Muscle of leg (tissue), 16 donors: ENCODE measurements around the gene OR52E1. TPM values are rescaled to one million over a fixed set of nuclear protein-coding genes. Genes with fewer than 3 reads are reported as not detected.

ENCODE experiments used
- DNase-seq: peaks from one replicate; pipeline ENCODE4 v3.0.0; 2013
- H3K27ac ChIP-seq: one replicate; pipeline ENCODE4 v1.5.1; 2013; ENCODE audit warnings: mild to moderate bottlenecking, low read length, control low read depth
- H3K27me3 ChIP-seq: one replicate; pipeline ENCODE4 v1.6.1; 2013; ENCODE audit warnings: low read length; ENCODE audit not compliant: control insufficient read depth, insufficient read depth
- H3K36me3 ChIP-seq: one replicate; pipeline ENCODE4 v1.6.1; 2013; ENCODE audit warnings: low read length; ENCODE audit not compliant: control insufficient read depth, insufficient read depth
- H3K4me1 ChIP-seq: one replicate; pipeline ENCODE4 v1.6.1; 2013; ENCODE audit warnings: low read length; ENCODE audit not compliant: control insufficient read depth, insufficient read depth
- H3K4me3 ChIP-seq: one replicate; pipeline ENCODE4 v1.5.1; 2013; ENCODE audit warnings: low read length, control low read depth
- H3K9me3 ChIP-seq: replicated peaks from 2 replicates; pipeline ENCODE4 v1.6.1; 2013; ENCODE audit warnings: low read depth, low read length; ENCODE audit not compliant: control insufficient read depth
- WGBS: methylation state at CpG from one replicate; pipeline ENCODE4 v1.1.5; 2013; ENCODE audit warnings: missing lambda C conversion rate; ENCODE audit not compliant: insufficient coverage; 5-methylcytosine and 5-hydroxymethylcytosine counted together
- long read RNA-seq, 11 donors: transcript quantifications; one replicate each; lab custom pipeline, GENCODE V29; 2026
- polyA plus RNA-seq, 8 donors: library from polyadenylated mRNA; unstranded; fragments of 120-200 nt; gene quantifications; one replicate each; pipeline versions ENCODE4 v1.2.1 to v1.2.3, GENCODE V29; 2013; ENCODE audit warnings: inconsistent platforms in 1 of 8, low replicate concordance in 1 of 8; ENCODE audit not compliant: insufficient read length in 8 of 8, insufficient read depth in 1 of 8
- total RNA-seq: library from RNA; stranded (reverse); fragments of 120-200 nt; gene quantifications from one replicate; pipeline ENCODE4 v1.2.4, GENCODE V29; 2013

The OR52E1 gene
- total RNA-seq: not detected
- polyA plus RNA-seq: not detected
- long read RNA-seq, donor 1: 0 reads
- long read RNA-seq, donor 2: 0 reads
- long read RNA-seq, donor 3: 0 reads
- long read RNA-seq, donor 4: 0 reads
- long read RNA-seq, donor 5: 0 reads
- long read RNA-seq, donor 6: 0 reads
- long read RNA-seq, donor 7: 0 reads
- long read RNA-seq, donor 8: 0 reads
- long read RNA-seq, donor 9: 0 reads
- long read RNA-seq, donor 10: 0 reads
- long read RNA-seq, donor 11: 0 reads

DNA sequence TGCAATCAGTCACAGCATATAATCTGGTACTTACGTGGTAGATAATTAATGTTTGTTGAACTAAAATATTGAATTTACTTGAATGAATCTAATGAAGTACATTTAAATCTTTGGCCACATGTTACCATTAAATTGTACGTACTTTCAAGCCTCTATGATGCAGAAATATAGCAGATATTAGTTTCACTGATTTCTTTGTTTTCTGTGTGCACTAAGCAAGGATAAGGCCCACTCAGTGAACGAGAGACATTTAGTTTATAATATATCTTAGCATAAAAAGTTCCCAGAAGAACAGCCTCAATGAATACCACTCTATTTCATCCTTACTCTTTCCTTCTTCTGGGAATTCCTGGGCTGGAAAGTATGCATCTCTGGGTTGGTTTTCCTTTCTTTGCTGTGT, at the start of gene OR52E1:
Gene OR52E1 (plus strand): TSS at position 301 of the 400 bp plus-strand sequence.
- Histone ChIP-seq H3K36me3 (no peaks in the 10 kb centered on the region), H3K27me3 (no peaks in the 10 kb centered on the region), H3K27ac (no peak within 1 kb of the TSS), H3K4me3 (no peak within 1 kb of the TSS), H3K4me1 (no peaks in the 10 kb centered on the region), H3K9me3 (no peaks in the 10 kb centered on the region)
- no peak for DNase-seq
- WGBS: no CpG with 5 or more reads among the region's 3 CpGs

DNA sequence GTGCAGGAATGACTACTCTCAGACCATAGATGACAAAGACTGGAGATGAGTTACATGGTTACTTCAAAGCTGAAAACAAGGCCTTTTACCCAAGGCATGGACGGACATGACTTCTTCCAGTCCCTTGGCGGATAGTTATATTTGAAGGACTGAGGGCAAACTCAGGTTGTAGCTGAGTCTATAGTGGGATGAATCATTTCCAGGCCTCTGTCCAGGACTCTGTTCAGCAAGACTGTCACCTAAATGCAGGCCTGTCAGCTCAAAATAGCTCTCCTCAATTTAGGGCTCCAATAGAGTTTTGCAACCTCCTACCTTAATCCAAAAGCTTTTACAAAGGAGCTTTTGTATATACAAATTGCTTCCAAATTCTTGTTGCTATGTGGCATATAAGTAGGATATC, 47.4 kb upstream of the OR52E1 start:
- no peak for DNase-seq
- 67% methylated on average over 1 of the region's 2 CpGs for WGBS
- Histone ChIP-seq H3K27ac (no peak overlapping the region), H3K4me1 (no peaks in the 10 kb centered on the region), H3K36me3 (no peaks in the 10 kb centered on the region), H3K27me3 (no peaks in the 10 kb centered on the region), H3K4me3 (no peak overlapping the region), H3K9me3 (peaks cover 13% of the 10 kb centered on the region)

DNA sequence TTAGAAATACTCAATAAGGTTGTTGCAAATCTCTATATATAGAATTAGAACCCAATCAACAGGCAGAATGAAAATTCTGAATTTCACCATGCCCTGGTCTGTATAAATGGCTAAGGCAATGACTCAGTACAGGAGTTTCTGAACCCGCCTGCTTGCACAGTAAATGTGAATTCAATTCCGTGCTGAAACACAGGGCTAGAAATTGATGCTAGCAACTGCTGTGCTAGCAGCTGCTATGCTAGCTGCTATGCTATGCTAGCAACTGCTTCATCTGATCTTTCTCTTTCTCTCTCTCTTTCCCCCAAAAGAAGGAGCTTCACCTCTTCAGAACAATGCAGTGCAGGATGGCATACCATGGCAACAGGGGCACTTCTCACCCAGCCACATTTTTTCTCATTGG, 32.7 kb upstream of the OR52E1 start:
- H3K27ac ChIP-seq: no peak overlapping the region
- H3K4me3 ChIP-seq: no peak overlapping the region
- 60% methylated on average over 2 of the region's 2 CpGs for WGBS
- H3K27me3 ChIP-seq: no peaks in the 10 kb centered on the region
- no peaks in the 10 kb centered on the region for H3K4me1 ChIP-seq
- H3K9me3 ChIP-seq: no peaks in the 10 kb centered on the region
- DNase-seq: peak; percentile 4
- H3K36me3 ChIP-seq: no peaks in the 10 kb centered on the region

DNA sequence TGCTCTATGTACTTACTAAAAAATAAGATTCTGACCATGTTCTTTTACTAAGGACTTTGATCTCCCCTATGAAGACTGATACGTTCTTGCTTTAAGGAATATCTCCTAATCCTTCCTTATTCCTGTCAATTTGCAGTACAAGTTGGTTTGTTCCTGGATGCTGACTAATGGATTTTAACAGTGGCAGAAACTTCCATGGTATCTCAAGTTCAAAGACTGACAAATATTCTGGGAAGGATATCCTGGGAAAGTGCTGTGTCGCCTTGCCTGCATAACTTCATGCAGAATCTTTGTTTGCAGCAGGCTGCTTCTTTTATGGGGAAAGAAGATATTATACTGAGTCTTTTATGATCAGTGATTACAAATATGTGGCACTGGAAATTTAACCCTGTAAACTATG, 31.4 kb upstream of the OR52E1 start:
- Histone ChIP-seq H3K27me3 (no peaks in the 10 kb centered on the region), H3K36me3 (no peaks in the 10 kb centered on the region), H3K9me3 (no peaks in the 10 kb centered on the region), H3K4me1 (no peaks in the 10 kb centered on the region), H3K27ac (no peak overlapping the region), H3K4me3 (no peak overlapping the region)
- DNase-seq: no peak
- 0% methylated on average over 1 of the region's 2 CpGs for WGBS

DNA sequence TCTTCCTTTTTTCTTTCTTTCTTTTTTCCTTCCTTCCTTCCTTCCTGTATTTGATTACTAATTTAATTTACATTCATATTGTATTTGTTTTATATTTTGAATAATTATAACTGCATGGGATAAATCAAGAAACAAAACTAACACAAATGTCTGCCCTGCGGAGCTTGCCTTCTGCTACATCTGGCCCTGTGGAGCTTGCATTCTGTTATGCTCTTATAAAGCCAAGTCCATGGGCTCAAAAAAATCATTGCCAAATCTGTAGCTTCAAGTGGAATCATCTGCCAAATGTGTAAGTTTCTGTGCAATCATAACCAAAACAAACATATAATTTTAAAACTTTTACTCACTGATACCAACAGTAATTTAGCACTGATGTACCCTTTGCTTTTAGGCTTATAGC, 31.0 kb upstream of the OR52E1 start:
- Histone ChIP-seq H3K4me3 (no peak overlapping the region), H3K4me1 (no peaks in the 10 kb centered on the region), H3K27ac (no peak overlapping the region), H3K36me3 (no peaks in the 10 kb centered on the region), H3K9me3 (no peaks in the 10 kb centered on the region), H3K27me3 (no peaks in the 10 kb centered on the region)
- DNase-seq: no peak
- no CpG with 5 or more reads among the region's 1 CpG for WGBS

DNA sequence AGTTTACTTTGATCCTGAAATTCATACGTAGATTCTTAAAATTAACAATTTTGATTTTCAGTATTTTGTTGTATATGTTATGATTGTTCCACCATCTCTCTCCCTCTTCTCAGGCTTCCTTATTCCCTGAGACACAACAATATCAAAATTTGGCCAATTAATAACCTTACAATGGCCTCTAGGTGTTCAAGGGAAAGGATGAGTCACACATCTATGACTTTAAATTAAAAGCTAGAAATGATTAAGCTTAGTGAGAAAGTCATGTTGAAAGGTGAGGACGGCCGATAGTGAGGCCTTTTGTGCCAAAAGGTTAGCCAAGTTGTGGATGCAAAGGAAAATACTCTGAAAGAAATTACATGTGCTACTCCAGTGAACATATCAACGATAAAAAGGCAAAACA, 28.5 kb upstream of the OR52E1 start:
- no CpG with 5 or more reads among the region's 4 CpGs for WGBS
- Histone ChIP-seq H3K36me3 (no peaks in the 10 kb centered on the region), H3K4me3 (no peak overlapping the region), H3K27ac (no peak overlapping the region), H3K9me3 (no peaks in the 10 kb centered on the region), H3K4me1 (no peaks in the 10 kb centered on the region), H3K27me3 (no peaks in the 10 kb centered on the region)
- no peak for DNase-seq

DNA sequence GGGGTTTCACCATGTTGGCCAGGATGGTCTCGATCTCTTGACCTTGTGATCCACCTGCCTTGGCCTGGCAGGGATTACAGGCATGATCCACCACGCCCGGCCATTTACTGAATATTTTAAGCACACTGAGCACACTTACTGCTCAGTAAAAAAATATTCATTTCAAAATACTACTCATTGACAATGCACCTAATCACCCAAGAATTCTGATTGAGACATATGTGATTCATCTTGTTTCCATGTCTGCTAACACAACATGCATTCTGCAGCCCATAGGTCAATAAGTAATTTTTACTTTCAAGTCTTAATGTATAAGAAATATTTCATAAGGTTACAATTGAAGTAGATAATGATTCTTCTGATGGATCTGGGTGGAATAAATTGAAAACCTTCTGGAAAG, 27.3 kb upstream of the OR52E1 start:
- Histone ChIP-seq H3K27ac (no peak overlapping the region), H3K27me3 (no peaks in the 10 kb centered on the region), H3K9me3 (no peaks in the 10 kb centered on the region), H3K4me1 (no peaks in the 10 kb centered on the region), H3K4me3 (no peak overlapping the region), H3K36me3 (no peaks in the 10 kb centered on the region)
- WGBS: 82% methylated on average over 3 of the region's 3 CpGs
- no peak for DNase-seq

DNA sequence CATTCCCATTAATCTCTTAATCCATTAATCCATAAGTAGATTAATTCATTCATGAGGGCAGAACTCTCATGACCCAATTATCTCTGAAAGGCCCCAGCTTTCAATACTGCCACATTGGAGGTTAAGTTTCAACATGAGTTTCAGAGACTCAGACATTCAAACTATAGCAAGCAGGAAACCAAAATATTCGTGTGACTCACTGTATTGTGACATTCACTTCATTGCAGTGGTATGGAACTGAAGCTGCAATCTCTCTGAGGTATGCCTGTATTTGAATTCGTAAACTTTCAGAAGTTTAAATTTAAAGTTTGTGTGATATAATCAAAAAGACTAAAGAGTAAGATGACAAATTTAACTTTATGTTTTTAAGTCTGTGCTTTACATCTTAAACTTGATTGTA, 26.0 kb upstream of the OR52E1 start:
- Histone ChIP-seq H3K27ac (no peak overlapping the region), H3K4me3 (no peak overlapping the region), H3K27me3 (no peaks in the 10 kb centered on the region), H3K4me1 (no peaks in the 10 kb centered on the region), H3K36me3 (no peaks in the 10 kb centered on the region), H3K9me3 (no peaks in the 10 kb centered on the region)
- no peak for DNase-seq
- no CpG with 5 or more reads among the region's 2 CpGs for WGBS

DNA sequence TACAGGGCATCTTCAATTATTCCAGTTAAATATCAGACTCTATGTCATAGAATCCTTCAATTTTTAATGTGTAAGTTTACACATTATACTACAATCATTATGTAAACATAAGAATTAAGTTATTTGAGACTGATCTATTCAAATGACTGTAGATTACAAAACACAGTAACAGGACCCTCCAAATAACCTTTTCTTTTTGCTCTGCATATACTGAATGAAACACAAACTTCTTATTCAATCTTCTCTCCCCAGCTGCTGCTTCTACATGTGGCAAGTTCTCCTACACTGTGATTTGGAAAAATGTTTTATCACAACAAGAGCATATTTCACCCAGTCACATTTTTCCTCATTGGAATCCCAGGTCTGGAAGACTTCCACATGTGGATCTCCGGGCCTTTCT, 23.1 kb upstream of the OR52E1 start, which contains the start of gene OR52J3:
Gene OR52J3 (plus strand): TSS at position 301 of the 400 bp plus-strand sequence. CDS start 0 bp downstream, at position 301.
- H3K27ac ChIP-seq: no peak within 1 kb of the TSS
- no peaks in the 10 kb centered on the region for H3K27me3 ChIP-seq
- no peak for DNase-seq
- H3K9me3 ChIP-seq: no peaks in the 10 kb centered on the region
- no peak within 1 kb of the TSS for H3K4me3 ChIP-seq
- WGBS: 93% methylated on average over 1 of the region's 1 CpG
- H3K4me1 ChIP-seq: no peaks in the 10 kb centered on the region
- no peaks in the 10 kb centered on the region for H3K36me3 ChIP-seq

DNA sequence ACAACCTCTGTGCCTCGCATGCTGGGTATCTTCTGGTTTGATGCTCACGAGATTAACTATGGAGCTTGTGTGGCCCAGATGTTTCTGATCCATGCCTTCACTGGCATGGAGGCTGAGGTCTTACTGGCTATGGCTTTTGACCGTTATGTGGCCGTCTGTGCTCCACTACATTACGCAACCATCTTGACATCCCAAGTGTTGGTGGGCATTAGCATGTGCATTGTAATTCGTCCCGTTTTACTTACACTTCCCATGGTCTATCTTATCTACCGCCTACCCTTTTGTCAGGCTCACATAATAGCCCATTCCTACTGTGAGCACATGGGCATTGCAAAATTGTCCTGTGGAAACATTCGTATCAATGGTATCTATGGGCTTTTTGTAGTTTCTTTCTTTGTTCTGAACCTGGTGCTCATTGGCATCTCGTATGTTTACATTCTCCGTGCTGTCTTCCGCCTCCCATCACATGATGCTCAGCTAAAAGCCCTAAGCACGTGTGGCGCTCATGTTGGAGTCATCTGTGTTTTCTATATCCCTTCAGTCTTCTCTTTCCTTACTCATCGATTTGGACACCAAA, 22.5 kb upstream of the OR52E1 start:
- DNase-seq: no peak
- no peaks in the 10 kb centered on the region for H3K9me3 ChIP-seq
- no peak overlapping the region for H3K27ac ChIP-seq
- no peak overlapping the region for H3K4me3 ChIP-seq
- no peaks in the 10 kb centered on the region for H3K4me1 ChIP-seq
- no peaks in the 10 kb centered on the region for H3K36me3 ChIP-seq
- H3K27me3 ChIP-seq: no peaks in the 10 kb centered on the region
- WGBS: 80% methylated on average over 9 of the region's 15 CpGs
